A673 (cell line): ENCODE data around the gene IGF1. TPM values are rescaled to one million over a fixed set of nuclear protein-coding genes. Genes with fewer than 3 reads are reported as not detected.

Source experiments
- BruUV-seq: library from RNA; stranded (reverse); fragments of 400-500 nt; replicated peaks from 2 replicates; lab custom pipeline; 2021; lab: Mats Ljungman, UMichigan
- CTCF ChIA-PET: fragments of 300-600 bp; sonication (Branson Sonifier 250); formaldehyde crosslinking; loops from one replicate; lab custom pipeline; 2022; ENCODE audit warnings: antibody characterized with exemption; lab: Charles Lee
- POLR2A ChIA-PET: fragments of 300-600 bp; sonication (Branson Sonifier 250); formaldehyde crosslinking; loops from one replicate; lab custom pipeline; 2022; ENCODE audit warnings: antibody characterized with exemption; ENCODE audit not compliant: low non-redundant PET; lab: Charles Lee
- DNase-seq: peaks from one replicate; pipeline ENCODE4 v3.0.0-alpha.2; 2015; ENCODE audit warnings: low spot score
- H3K27ac ChIP-seq: fragments of 200-600 bp; sonication (generic); 2 replicates; pipeline ENCODE4 v1.5.1; 2016; ENCODE audit warnings: mixed run types, low read depth, mild to moderate bottlenecking, mixed read lengths, antibody characterized with exemption, low read length; ENCODE audit not compliant: poor library complexity, severe bottlenecking
- H3K27me3 ChIP-seq: fragments of 200-600 bp; sonication (generic); replicated peaks from 2 replicates; pipeline ENCODE4 v1.6.1; 2017; ENCODE audit warnings: mixed run types, low read depth, mild to moderate bottlenecking, mixed read lengths, antibody characterized with exemption, low read length; ENCODE audit not compliant: insufficient read depth, poor library complexity
- H3K36me3 ChIP-seq: fragments of 200-600 bp; sonication (generic); 2 replicates; pipeline ENCODE4 v1.6.1; 2016; ENCODE audit warnings: mixed run types, mild to moderate bottlenecking, mixed read lengths, antibody characterized with exemption, low read length; ENCODE audit not compliant: insufficient read depth, poor library complexity, severe bottlenecking
- H3K4me1 ChIP-seq: fragments of 200-600 bp; sonication (generic); 2 replicates; pipeline ENCODE4 v1.6.1; 2017; ENCODE audit warnings: mixed run types, mild to moderate bottlenecking, mixed read lengths, antibody characterized with exemption, low read length; ENCODE audit not compliant: insufficient read depth, poor library complexity, severe bottlenecking
- H3K4me3 ChIP-seq: fragments of 200-600 bp; sonication (generic); 2 replicates; pipeline ENCODE4 v1.5.1; 2016; ENCODE audit warnings: low read depth, mixed run types, mild to moderate bottlenecking, mixed read lengths, low read length; ENCODE audit not compliant: poor library complexity, severe bottlenecking
- H3K9me3 ChIP-seq: fragments of 200-600 bp; sonication (generic); 2 replicates; pipeline ENCODE4 v1.6.1; 2016; ENCODE audit warnings: mixed run types, low read depth, mild to moderate bottlenecking, mixed read lengths, antibody characterized with exemption, low read length; ENCODE audit not compliant: poor library complexity, severe bottlenecking
- EZH2 ChIP-seq: fragments of 200-600 bp; sonication (generic); IDR thresholded peaks from 2 replicates; pipeline ENCODE4 v1.6.1; 2017; ENCODE audit warnings: borderline replicate concordance, low read depth, mild to moderate bottlenecking, mixed read lengths, antibody characterized with exemption, low read length; ENCODE audit not compliant: poor library complexity, severe bottlenecking
- intact Hi-C: fragments of 100-400 bp; cut with micrococcal nuclease; formaldehyde crosslinking; loops from one replicate; pipeline ENCODE4 v1.10.0; 2022; ENCODE audit not compliant: unreplicated experiment
- total RNA-seq: library from RNA; stranded (reverse); gene quantifications from 2 replicates; pipeline ENCODE4 v1.2.3, GENCODE V29; 2021
- TF ChIP-seq, protein P1 (sequence below): fragments of 300-800, 200-600 bp; sonication (generic); conservative IDR thresholded peaks from 2 replicates; pipeline ENCODE4 v1.5.1; 2017; ENCODE audit warnings: low read depth, mild to moderate bottlenecking, antibody characterized with exemption, low read length, moderate library complexity, mixed read lengths

Gene IGF1
- total RNA-seq, 1 experiment from 2014 or later: 16.4 TPM

DNA sequence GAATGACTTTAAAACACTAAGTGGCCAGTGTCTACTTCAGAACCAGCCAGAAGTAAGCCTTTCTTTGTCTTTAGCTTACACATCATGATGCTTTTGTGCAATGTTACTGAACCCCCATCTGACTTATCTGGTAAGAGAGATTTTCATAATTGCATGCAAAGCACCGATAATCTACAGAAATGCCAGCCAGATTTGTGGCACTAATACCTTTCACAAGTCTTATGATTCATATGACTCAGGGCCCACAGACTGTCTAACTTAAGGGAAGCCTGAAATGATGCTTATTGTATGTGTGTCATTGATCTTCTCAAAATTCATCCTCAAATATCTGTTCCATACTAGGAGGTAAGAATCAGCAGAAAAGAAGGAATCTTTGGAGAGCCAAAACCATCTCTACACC lies 18.0 kb downstream of the IGF1 start:
- Histone ChIP-seq H3K4me3 (no peak overlapping the region), H3K36me3 (no peaks in the 10 kb centered on the region), H3K27ac (no peak overlapping the region), H3K27me3 (no peaks in the 10 kb centered on the region), H3K9me3 (no peaks in the 10 kb centered on the region), H3K4me1 (no peaks in the 10 kb centered on the region)
- no peak for DNase-seq
- BruUV-seq: no TSS peak
- intact Hi-C loops: no loop called here
- ChIA-PET CTCF (no interaction called here), POLR2A (interaction anchor here (0.7 kb wide), 1 partner anchor 20 kb away, joined by 3 read pairs; no protein-coding TSS in a partner anchor)
- TF ChIP-seq, protein P1, sequence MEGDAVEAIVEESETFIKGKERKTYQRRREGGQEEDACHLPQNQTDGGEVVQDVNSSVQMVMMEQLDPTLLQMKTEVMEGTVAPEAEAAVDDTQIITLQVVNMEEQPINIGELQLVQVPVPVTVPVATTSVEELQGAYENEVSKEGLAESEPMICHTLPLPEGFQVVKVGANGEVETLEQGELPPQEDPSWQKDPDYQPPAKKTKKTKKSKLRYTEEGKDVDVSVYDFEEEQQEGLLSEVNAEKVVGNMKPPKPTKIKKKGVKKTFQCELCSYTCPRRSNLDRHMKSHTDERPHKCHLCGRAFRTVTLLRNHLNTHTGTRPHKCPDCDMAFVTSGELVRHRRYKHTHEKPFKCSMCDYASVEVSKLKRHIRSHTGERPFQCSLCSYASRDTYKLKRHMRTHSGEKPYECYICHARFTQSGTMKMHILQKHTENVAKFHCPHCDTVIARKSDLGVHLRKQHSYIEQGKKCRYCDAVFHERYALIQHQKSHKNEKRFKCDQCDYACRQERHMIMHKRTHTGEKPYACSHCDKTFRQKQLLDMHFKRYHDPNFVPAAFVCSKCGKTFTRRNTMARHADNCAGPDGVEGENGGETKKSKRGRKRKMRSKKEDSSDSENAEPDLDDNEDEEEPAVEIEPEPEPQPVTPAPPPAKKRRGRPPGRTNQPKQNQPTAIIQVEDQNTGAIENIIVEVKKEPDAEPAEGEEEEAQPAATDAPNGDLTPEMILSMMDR: no peak
- TF ChIP-seq EZH2: no peak

DNA sequence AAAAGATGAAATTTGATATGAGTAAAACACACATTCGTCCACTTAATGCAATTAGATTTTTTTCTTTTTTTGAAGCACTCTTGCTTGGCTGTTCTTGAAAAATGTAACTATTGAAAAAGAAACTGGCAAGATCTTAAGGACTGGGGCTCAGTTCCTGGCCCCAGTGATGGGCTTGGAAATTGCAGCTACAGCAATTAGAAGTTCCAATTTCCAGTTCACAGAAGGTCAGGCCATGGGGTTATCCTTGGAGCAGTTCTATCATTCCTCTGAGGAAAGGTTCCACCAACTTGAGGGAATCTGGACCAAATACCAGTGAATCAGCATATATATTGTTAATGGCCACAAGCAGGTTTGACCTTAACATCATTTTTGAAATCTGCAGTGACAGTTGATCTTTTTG lies 18.9 kb downstream of the IGF1 start:
- Histone ChIP-seq H3K4me1 (no peaks in the 10 kb centered on the region), H3K36me3 (no peaks in the 10 kb centered on the region), H3K9me3 (no peaks in the 10 kb centered on the region), H3K4me3 (no peak overlapping the region), H3K27ac (no peak overlapping the region), H3K27me3 (no peaks in the 10 kb centered on the region)
- no peak for DNase-seq
- intact Hi-C loops: no loop called here
- TF ChIP-seq EZH2: no peak
- TF ChIP-seq, protein P1: no peak
- POLR2A ChIA-PET: no interaction called here
- CTCF ChIA-PET: no interaction called here
- BruUV-seq: no TSS peak

DNA sequence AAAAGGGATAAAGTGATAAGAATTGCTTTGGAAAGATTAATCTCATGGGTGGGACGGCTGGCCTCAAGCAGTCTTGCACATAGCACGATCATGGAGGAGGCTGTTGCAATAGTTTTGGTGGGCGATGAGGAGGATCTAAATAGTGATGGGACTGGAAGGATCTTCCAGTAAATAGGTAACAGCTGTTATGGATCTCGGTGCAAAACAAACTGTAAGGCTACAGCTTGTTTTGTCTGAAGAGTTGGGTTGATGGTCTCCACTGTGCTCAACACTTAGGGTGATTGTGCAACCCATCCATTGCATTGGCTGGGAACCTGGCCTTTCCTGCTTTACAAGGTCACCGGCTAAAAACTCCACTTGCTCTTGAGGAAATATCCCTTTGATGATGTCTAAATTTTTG lies 21.0 kb downstream of the IGF1 start:
- Histone ChIP-seq H3K36me3 (no peaks in the 10 kb centered on the region), H3K9me3 (no peaks in the 10 kb centered on the region), H3K4me3 (no peak overlapping the region), H3K27me3 (no peaks in the 10 kb centered on the region), H3K27ac (no peak overlapping the region), H3K4me1 (no peaks in the 10 kb centered on the region)
- DNase-seq: no peak
- intact Hi-C loops: no loop called here
- CTCF ChIA-PET: no interaction called here
- no peak for TF ChIP-seq EZH2
- no TSS peak for BruUV-seq
- POLR2A ChIA-PET: no interaction called here
